ENCODE data around the gene APLP2.

- TF ChIP-seq FOXP4 (CRISPR knock-in tag; IDR thresholded peaks at IDR 0.05): no peak
- TF ChIP-seq MAX (CRISPR knock-in tag; IDR thresholded peaks at IDR 0.05): no peak
- no peak for TF ChIP-seq NR1H2 (CRISPR knock-in tag; IDR thresholded peaks at IDR 0.05)
- TF ChIP-seq CTCF (IDR thresholded peaks at IDR 0.05): no peak
- no peak for TF ChIP-seq PRDM15 (CRISPR knock-in tag; IDR thresholded peaks at IDR 0.05)
- no peak for TF ChIP-seq USF2 (CRISPR knock-in tag; IDR thresholded peaks at IDR 0.05)
- TF ChIP-seq ZNF138 (CRISPR knock-in tag; conservative IDR thresholded peaks at IDR 0.05): no peak
- no peak for TF ChIP-seq SP1 (CRISPR knock-in tag; conservative IDR thresholded peaks at IDR 0.05)
- no peak for TF ChIP-seq FOXP1 (CRISPR knock-in tag; IDR thresholded peaks at IDR 0.05; ENCODE audit: borderline replicate concordance)
- no peak for TF ChIP-seq ZBTB43 (CRISPR knock-in tag; IDR thresholded peaks at IDR 0.05)
Measured at GRCh38 chr11:130086669-130087068, 17.0 kb downstream of the APLP2 start.

All from WTC11 (cell line).